OCI-LY7 (cell line): ENCODE data around the gene SLC12A3. TPM values are rescaled to one million over a fixed set of nuclear protein-coding genes. Genes with fewer than 3 reads are reported as not detected.

Experiments used
- BruUV-seq: library from RNA; stranded (reverse); fragments of 400-500 nt; replicated peaks from 2 replicates; lab custom pipeline; 2021; lab: Mats Ljungman, UMichigan
- CTCF ChIA-PET: fragments of 300-600 bp; sonication (Branson Sonifier 250); formaldehyde crosslinking; loops from one replicate; lab custom pipeline; 2022; ENCODE audit warnings: antibody characterized with exemption; ENCODE audit not compliant: unreplicated experiment; lab: Charles Lee
- POLR2A ChIA-PET: fragments of 300-600 bp; sonication (Branson Sonifier 250); formaldehyde crosslinking; loops from one replicate; lab custom pipeline; 2022; ENCODE audit warnings: antibody characterized with exemption; lab: Charles Lee
- DNase-seq: peaks from one replicate; pipeline ENCODE4 v3.0.0-alpha.2; 2015; ENCODE audit warnings: low spot score
- H2AFZ ChIP-seq: fragments of 200-600 bp; sonication (generic), shearing (Covaris generic); 2 replicates; pipeline ENCODE4 v1.6.1; 2014; ENCODE audit warnings: mild to moderate bottlenecking, antibody characterized with exemption, low read length, moderate library complexity
- H3K27ac ChIP-seq: fragments of 200-600 bp; sonication (generic); 2 replicates; pipeline ENCODE4 v1.5.1; 2014; ENCODE audit warnings: mixed run types, low read depth, mild to moderate bottlenecking, moderate library complexity, low read length, inconsistent platforms; ENCODE audit not compliant: poor library complexity, severe bottlenecking
- H3K36me3 ChIP-seq: fragments of 200-600 bp; sonication (generic); 2 replicates; pipeline ENCODE4 v1.6.1; 2014; ENCODE audit warnings: mild to moderate bottlenecking, antibody characterized with exemption, low read length, moderate library complexity, mixed read lengths; ENCODE audit not compliant: insufficient read depth
- H3K4me1 ChIP-seq: fragments of 200-600 bp; sonication (generic); 2 replicates; pipeline ENCODE4 v1.5.1; 2014; ENCODE audit warnings: mild to moderate bottlenecking, low read length; ENCODE audit not compliant: insufficient read depth, poor library complexity, severe bottlenecking
- H3K4me2 ChIP-seq: fragments of 200-600 bp; sonication (generic); 2 replicates; pipeline ENCODE4 v1.6.1; 2014; ENCODE audit warnings: mild to moderate bottlenecking, low read length
- H3K4me3 ChIP-seq: fragments of 200-600 bp; sonication (generic); 2 replicates; pipeline ENCODE4 v1.5.1; 2014; ENCODE audit warnings: mild to moderate bottlenecking, low read depth, low read length; ENCODE audit not compliant: poor library complexity, severe bottlenecking
- H3K79me2 ChIP-seq: fragments of 200-600 bp; sonication (generic); 2 replicates; pipeline ENCODE4 v1.6.1; 2016; ENCODE audit warnings: low read depth, mild to moderate bottlenecking, low read length, moderate library complexity, mixed read lengths; ENCODE audit not compliant: insufficient read depth
- H3K9me2 ChIP-seq: fragments of 200-600 bp; sonication (generic); 2 replicates; pipeline ENCODE4 v1.6.1; 2016; ENCODE audit warnings: mild to moderate bottlenecking, low read length, mixed read lengths; ENCODE audit not compliant: insufficient read depth
- H3K9me3 ChIP-seq: fragments of 200-600 bp; sonication (generic); 2 replicates; pipeline ENCODE4 v1.6.1; 2014; ENCODE audit warnings: mild to moderate bottlenecking, mixed run types, low read length, mixed read lengths
- H4K20me1 ChIP-seq: fragments of 200-600 bp; sonication (generic); 2 replicates; pipeline ENCODE4 v1.6.1; 2014; ENCODE audit warnings: mild to moderate bottlenecking, antibody characterized with exemption, low read length, moderate library complexity, mixed read lengths; ENCODE audit not compliant: insufficient read depth
- EZH2phosphoT487 ChIP-seq: fragments of 200-600 bp; sonication (generic); IDR thresholded peaks from 2 replicates; pipeline ENCODE4 v1.6.1; 2018; ENCODE audit warnings: low read depth, borderline replicate concordance, mild to moderate bottlenecking, mixed run types, antibody characterized with exemption, low read length, moderate library complexity, mixed read lengths
- intact Hi-C: fragments of 100-400 bp; cut with micrococcal nuclease; formaldehyde crosslinking; loops from one replicate; pipeline ENCODE4 v1.10.0; 2022; ENCODE audit not compliant: unreplicated experiment
- total RNA-seq, 2 experiments: library from RNA; depleted of rRNA in 1 of 2; stranded (reverse); fragments of >200 nt in 1 of 2; shearing (Covaris generic) in 1 of 2; gene quantifications; 2 replicates each; pipeline ENCODE4 v1.2.3, GENCODE V29; 2014 to 2022
- TF ChIP-seq, protein P1 (sequence below): fragments of 200-600 bp; sonication (generic); conservative IDR thresholded peaks from 2 replicates; pipeline ENCODE4 v1.5.1; 2014; ENCODE audit warnings: mild to moderate bottlenecking, antibody characterized with exemption, low read length, moderate library complexity, mixed read lengths

SLC12A3 gene
- total RNA-seq, 2 experiments from 2014 or later: 0.25 to 0.88 TPM

DNA sequence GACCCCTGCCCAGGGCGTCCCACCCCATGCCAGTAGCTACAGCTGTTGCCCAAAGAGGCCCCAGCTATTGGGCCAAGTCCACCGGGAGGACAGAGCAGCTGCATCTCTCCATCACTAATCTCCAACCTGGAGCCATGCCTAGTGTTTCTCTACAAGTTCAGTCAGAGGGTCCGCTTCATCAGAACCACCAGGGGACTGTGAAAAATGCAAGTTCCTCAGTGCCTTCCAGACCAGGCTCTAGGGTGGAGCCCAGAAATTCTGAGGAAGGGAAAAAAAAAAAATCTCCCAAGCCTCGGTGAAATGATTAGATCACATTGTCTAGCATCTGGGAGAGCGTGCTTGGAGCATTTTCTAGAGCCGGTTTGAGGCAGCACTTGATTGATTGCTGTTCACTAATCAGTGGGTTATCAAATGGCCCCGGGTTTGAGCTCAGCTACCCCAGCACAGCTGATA is 44.5 kb downstream of the SLC12A3 start:
- no peak for DNase-seq
- TF ChIP-seq, protein P1, sequence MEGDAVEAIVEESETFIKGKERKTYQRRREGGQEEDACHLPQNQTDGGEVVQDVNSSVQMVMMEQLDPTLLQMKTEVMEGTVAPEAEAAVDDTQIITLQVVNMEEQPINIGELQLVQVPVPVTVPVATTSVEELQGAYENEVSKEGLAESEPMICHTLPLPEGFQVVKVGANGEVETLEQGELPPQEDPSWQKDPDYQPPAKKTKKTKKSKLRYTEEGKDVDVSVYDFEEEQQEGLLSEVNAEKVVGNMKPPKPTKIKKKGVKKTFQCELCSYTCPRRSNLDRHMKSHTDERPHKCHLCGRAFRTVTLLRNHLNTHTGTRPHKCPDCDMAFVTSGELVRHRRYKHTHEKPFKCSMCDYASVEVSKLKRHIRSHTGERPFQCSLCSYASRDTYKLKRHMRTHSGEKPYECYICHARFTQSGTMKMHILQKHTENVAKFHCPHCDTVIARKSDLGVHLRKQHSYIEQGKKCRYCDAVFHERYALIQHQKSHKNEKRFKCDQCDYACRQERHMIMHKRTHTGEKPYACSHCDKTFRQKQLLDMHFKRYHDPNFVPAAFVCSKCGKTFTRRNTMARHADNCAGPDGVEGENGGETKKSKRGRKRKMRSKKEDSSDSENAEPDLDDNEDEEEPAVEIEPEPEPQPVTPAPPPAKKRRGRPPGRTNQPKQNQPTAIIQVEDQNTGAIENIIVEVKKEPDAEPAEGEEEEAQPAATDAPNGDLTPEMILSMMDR: no peak
- no peak for TF ChIP-seq EZH2phosphoT487
- Histone ChIP-seq H3K4me2 (no peak overlapping the region), H3K36me3 (no peaks in the 10 kb centered on the region), H4K20me1 (no peaks in the 10 kb centered on the region), H3K9me3 (no peaks in the 10 kb centered on the region), H3K79me2 (no peaks in the 10 kb centered on the region), H3K4me1 (peaks cover 53% of the 10 kb centered on the region), H2AFZ (no peak overlapping the region; the same call in 1 of the 2 replicates), H3K4me3 (no peak overlapping the region), H3K27ac (peak overlapping the region; percentile 84), H3K9me2 (no peaks in the 10 kb centered on the region)
- intact Hi-C loops: no loop called here
- ChIA-PET CTCF (no interaction called here), POLR2A (interaction anchor here (0.7 to 13.5 kb wide), 6 partner anchors 7 to 478 kb away, joined by 3 to 256 read pairs (median 4); partner anchors contain the start of gene HERPUD1)
- no TSS peak for BruUV-seq

DNA sequence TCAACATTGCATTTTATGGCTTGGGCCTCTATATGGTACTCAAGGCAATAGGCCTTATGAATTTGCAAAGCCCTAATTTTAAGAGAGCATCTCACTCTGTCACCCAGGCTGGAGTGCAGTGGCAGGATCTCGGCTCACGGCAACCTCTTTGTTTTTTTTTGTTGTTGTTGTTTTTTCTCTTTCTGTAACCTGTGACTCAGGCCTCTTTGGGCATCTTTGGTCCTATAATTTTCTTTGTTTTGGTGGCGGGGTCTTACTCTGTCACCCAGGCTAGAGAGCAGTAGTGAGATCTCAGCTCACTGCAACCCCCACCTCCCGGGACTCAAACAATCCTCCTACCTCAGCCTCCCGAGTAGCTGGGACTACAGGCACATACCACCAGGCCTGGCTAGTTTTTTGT is 45.1 kb downstream of the SLC12A3 start:
- TF ChIP-seq, protein P1: no peak
- no peak for TF ChIP-seq EZH2phosphoT487
- no peaks in the 10 kb centered on the region for H3K9me2 ChIP-seq
- CTCF ChIA-PET: interaction anchor here (1.8 kb wide), 1 partner anchor 21 kb away, joined by 6 read pairs; the partner anchor contains the start of gene HERPUD1
- peak overlapping the region; percentile 84 for H3K27ac ChIP-seq
- H3K79me2 ChIP-seq: no peaks in the 10 kb centered on the region
- no peaks in the 10 kb centered on the region for H3K36me3 ChIP-seq
- H3K4me2 ChIP-seq: peak overlapping the region; percentile 86
- no peaks in the 10 kb centered on the region for H3K9me3 ChIP-seq
- H3K4me1 ChIP-seq: peaks cover 59% of the 10 kb centered on the region
- intact Hi-C loops: no loop called here
- DNase-seq: no peak
- H3K4me3 ChIP-seq: no peak overlapping the region
- no TSS peak for BruUV-seq
- H4K20me1 ChIP-seq: no peaks in the 10 kb centered on the region
- POLR2A ChIA-PET: interaction anchor here (0.6 to 13.5 kb wide), 12 partner anchors 8 to 479 kb away, joined by 3 to 256 read pairs (median 6); partner anchors contain the start of gene HERPUD1
- peak overlapping the region; percentile 62 for H2AFZ ChIP-seq
